ENCODE data around the gene UBTF. TPM values are rescaled to one million over a fixed set of nuclear protein-coding genes. Genes with fewer than 3 reads are reported as not detected.
A peak's percentile ranks its signal among the peaks of the same experiment; 100 is the strongest.

Gene UBTF
- total and polyA plus RNA-seq, 8 donors = 31.9 to 51.8 (median 39.5) TPM

DNA sequence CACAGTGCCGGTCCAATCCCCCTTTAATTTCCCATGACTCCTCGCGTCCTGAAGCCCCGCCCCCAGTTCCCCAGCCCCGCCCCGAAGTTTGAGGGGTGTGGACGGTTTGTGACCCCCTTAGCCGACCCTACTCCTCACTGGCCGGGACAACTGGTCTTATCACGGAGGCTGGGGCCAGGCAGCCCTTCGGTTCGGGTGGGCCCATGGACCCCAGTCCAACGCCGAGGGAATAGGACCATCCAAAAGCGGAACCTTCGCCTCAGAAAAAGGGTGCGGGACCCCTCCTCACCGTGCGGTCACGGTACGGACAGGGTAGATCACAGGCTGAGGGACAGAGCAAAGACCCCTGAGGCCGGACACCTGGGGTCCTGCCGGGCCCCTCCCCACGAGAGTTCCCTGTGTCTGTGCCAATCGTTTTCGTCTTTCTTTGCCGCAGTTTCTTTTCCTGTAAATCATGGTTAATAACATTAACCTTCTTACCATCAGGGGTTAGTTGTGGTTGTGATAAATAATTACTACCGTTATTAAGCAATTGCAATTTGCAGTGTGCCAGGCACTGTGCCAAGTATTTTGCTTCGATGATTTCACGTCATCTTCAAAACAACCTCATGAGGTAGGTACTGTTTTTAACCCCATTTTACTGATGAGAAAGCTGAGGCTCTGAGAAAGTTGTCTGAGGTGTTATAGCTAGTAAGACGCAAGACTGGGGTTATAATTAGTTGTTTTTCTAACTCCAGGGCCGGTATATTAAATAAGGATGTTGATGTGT, 32.2 kb downstream of the UBTF start:
- intact Hi-C loops (cut with DNase I) = no loop called here
- TF ChIP-seq, protein P1, sequence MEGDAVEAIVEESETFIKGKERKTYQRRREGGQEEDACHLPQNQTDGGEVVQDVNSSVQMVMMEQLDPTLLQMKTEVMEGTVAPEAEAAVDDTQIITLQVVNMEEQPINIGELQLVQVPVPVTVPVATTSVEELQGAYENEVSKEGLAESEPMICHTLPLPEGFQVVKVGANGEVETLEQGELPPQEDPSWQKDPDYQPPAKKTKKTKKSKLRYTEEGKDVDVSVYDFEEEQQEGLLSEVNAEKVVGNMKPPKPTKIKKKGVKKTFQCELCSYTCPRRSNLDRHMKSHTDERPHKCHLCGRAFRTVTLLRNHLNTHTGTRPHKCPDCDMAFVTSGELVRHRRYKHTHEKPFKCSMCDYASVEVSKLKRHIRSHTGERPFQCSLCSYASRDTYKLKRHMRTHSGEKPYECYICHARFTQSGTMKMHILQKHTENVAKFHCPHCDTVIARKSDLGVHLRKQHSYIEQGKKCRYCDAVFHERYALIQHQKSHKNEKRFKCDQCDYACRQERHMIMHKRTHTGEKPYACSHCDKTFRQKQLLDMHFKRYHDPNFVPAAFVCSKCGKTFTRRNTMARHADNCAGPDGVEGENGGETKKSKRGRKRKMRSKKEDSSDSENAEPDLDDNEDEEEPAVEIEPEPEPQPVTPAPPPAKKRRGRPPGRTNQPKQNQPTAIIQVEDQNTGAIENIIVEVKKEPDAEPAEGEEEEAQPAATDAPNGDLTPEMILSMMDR (IDR thresholded peaks at IDR 0.05) = no peak
- FAIRE-seq (no peak), DNase-seq (peak in 2 of 6 donors; percentile 54 to 84), ATAC-seq (peak; percentile 51 to 73 (median 68))
- no peaks in the 10 kb centered on the region for H3K9me3 ChIP-seq
- H3K27me3 ChIP-seq = no peaks in the 10 kb centered on the region
- peak overlapping the region; percentile 92 to 99 (median 94) for H3K27ac ChIP-seq
- H3K4me1 ChIP-seq = peaks cover 0 to 24% (median 7%) of the 10 kb centered on the region in 3 donors
- no peaks in the 10 kb centered on the region for H3K36me3 ChIP-seq
- 2 to 3% methylated on average over 32 of the region's 32 CpGs for WGBS, 2 donors
- H3K4me3 ChIP-seq = peak overlapping the region; percentile 57 to 78 (median 66)

DNA sequence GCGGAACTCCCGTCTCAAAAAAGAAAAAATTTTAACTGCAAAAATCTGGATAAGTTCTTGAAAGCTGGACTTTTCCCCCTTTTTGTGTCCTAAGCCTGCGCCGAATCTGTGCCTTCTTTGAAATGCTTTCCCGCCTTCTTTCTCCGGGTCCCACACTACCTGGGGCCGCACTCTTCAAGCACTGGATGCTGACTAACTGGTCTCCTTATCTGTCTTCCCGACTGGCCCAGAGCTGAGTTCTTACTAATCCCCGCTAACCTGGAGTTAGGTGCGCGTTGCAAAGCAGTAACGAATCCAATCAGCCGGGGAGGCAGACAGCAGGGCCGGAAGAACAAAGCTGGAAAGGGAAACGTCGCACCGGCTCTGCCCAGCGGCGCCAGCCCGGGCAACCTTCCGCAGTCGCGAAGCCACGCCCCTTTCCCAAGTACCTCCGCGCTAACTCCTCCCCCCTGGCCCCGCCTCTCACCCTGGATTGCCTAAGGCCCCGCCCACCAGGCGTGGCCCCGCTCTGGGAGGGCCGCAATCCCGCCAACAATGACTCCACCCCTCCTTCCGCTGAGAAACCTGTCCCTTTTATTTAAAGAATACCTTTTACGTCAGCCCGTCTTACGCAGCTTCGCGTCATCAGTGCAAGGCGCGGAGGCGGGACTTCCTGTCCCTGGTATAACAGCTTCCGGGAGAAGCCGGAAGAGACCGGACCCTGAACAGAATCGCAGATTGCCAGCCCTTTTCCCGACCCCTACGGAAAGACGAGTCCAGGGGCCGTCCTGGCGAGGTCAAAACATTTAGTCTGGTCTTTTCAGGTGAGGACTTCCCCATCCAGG, 33.0 kb downstream of the UBTF start, which contains the start of gene TMUB2:
Gene TMUB2 (plus strand): TSS at position 666 of the 824 bp plus-strand sequence. CDS start 737 bp downstream, outside the sequence.
- Histone ChIP-seq H3K9me3 (no peaks in the 10 kb centered on the region), H3K36me3 (no peaks in the 10 kb centered on the region), H3K27me3 (no peaks in the 10 kb centered on the region), H3K4me1 (peaks cover 0 to 24% (median 7%) of the 10 kb centered on the region in 3 donors), H3K27ac (peak within 1 kb of the TSS; percentile 92 to 99 (median 94)), H3K4me3 (peak within 1 kb of the TSS; percentile 65 to 78 (median 70))
- 0% methylated on average over 46 to 50 of the region's 50 CpGs for WGBS, 2 donors
- peak; percentile 90 to 98 (median 94) for ATAC-seq
- intact Hi-C loops (cut with DNase I) = no loop called here
- TF ChIP-seq, protein P1 (IDR thresholded peaks at IDR 0.05) = no peak
- DNase-seq = peak; percentile 99 to 100 (median 99)
- peak; percentile 98 for FAIRE-seq

GRCh38 chr17:44184212-44184810, 35.2 kb downstream of the UBTF start:
- FAIRE-seq (no peak), ATAC-seq (no peak), DNase-seq (no peak)
- Histone ChIP-seq H3K27me3 (no peaks in the 10 kb centered on the region), H3K4me3 (no peak overlapping the region), H3K4me1 (peaks cover 0 to 24% (median 7%) of the 10 kb centered on the region in 3 donors), H3K36me3 (no peaks in the 10 kb centered on the region), H3K9me3 (no peaks in the 10 kb centered on the region), H3K27ac (no peak overlapping the region)
- 72 to 77% methylated on average over 8 of the region's 8 CpGs for WGBS, 2 donors
- intact Hi-C loops (cut with DNase I) = no loop called here
- TF ChIP-seq, protein P1 (IDR thresholded peaks at IDR 0.05) = no peak

DNA sequence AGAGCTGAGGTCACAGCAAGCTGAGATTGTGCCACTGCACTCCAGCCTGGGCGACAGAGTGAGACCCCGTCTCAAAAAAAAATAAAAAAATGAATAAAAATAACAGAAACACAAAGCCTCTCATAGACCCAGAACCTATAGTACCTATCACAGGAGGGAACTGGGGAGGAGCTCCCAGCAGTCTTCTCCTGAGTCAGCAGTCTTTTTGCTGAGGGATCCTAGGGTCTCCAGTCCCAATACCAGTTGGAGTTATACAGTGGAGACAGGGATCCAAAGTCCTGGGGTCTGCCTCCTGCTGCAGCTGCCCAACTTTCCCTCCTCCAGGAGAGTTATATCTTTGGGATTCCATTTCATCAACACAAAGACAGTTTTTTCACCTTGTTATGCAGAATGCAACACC, 36.5 kb downstream of the UBTF start:
- no peaks in the 10 kb centered on the region for H3K36me3 ChIP-seq
- ATAC-seq = no peak
- intact Hi-C loops (cut with DNase I) = no loop called here
- no peaks in the 10 kb centered on the region for H3K9me3 ChIP-seq
- H3K27ac ChIP-seq = no peak overlapping the region
- 90 to 93% methylated on average over 2 of the region's 2 CpGs for WGBS, 2 donors
- no peak overlapping the region for H3K4me3 ChIP-seq
- peaks cover 0 to 19% (median 7%) of the 10 kb centered on the region in 3 donors for H3K4me1 ChIP-seq
- no peak for DNase-seq
- TF ChIP-seq, protein P1 (IDR thresholded peaks at IDR 0.05) = no peak
- no peak for FAIRE-seq
- no peaks in the 10 kb centered on the region for H3K27me3 ChIP-seq

Data from pancreas (tissue), 10 donors.